ENCODE data around the gene APEX1.
"Not testable (repeated sequence)": the region's sequence is repeated elsewhere in the genome, so short reads cannot be mapped to it uniquely, and the experiment has no call there.

APEX1 gene

GRCh38 chr14:20499881-20500280 lies 44.9 kb downstream of the APEX1 start:
- H3K4me3 ChIP-seq (ENCODE audit: low read depth, low read length) = no peak overlapping the region
- DNase-seq (ENCODE audit: low read depth) = no peak

GRCh38 chr14:20501346-20501745 lies 46.3 kb downstream of the APEX1 start:
- peak; percentile 47 for DNase-seq (ENCODE audit: low read depth)

GRCh38 chr14:20503898-20504297 lies 48.9 kb downstream of the APEX1 start:
- no peak overlapping the region for H3K4me3 ChIP-seq (ENCODE audit: low read depth, low read length)
- no peak for DNase-seq (ENCODE audit: low read depth)

More at GRCh38 chr14:20501346-20501745, 46.3 kb downstream of the APEX1 start:
- no peak overlapping the region for H3K4me3 ChIP-seq (ENCODE audit: low read depth, low read length)

GRCh38 chr14:20506276-20506675 lies 51.2 kb downstream of the APEX1 start:
- not testable (repeated sequence) for DNase-seq (ENCODE audit: low read depth); H3K4me3 ChIP-seq (ENCODE audit: low read depth, low read length)

GRCh38 chr14:20506752-20507151 lies 51.7 kb downstream of the APEX1 start:
- DNase-seq (ENCODE audit: low read depth); H3K4me3 ChIP-seq (ENCODE audit: low read depth, low read length): not testable (repeated sequence)

All from skeletal muscle cell (primary cell).